Kidney tubule cell (primary cell): ENCODE data around the gene PTPRS.
"Not testable (repeated sequence)": the region's sequence is repeated elsewhere in the genome, so short reads cannot be mapped to it uniquely, and the experiment has no call there.

ENCODE experiments used
- DNase-seq: peaks from one replicate; pipeline ENCODE4 v3.0.0-alpha.2; 2018; ENCODE audit warnings: low spot score

PTPRS gene

DNA sequence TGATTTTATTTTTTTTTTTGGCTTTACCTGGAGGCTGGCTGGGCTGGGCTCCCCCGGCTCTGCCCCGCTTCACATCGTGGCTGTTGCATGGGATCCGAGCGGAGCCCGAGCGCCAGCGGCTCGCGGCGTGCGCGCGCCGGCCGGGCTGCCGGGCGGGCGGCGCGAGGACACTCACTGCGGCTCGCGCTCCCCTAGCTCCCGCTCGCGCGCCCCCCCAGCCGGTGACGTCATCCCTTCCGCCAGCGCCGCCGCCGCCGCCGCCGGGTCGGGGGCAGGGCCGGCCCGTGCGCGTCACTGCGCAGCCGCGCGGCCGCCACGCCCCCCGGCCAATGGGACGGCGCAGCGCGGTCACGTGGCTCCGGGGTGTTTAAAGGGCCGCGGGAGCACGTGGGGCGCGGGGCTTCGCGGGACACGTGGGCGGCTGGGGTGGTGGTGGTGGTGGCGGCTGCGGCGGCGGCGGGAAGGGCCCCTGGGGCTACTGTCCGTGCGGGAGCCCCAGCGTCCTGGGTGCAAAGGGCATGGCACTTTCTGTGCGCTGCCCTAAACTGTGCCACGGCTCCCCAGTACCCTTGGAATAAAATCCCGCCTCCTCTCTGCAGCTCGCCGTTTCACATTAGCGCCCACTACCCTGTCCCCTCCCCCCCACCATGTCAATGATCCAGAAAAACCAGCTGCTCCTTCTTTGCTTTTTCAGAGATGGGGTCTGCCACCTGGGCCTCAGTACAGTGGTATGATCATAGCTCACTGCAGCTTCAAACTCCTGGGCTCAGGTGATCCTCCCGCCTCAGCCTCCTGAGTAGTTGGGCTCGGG is at the start of gene PTPRS:
PTPRS (minus strand) TSS at position 176 of the 811 bp plus-strand sequence. CDS start 54,672 bp downstream, outside the sequence.
- DNase-seq = peak; percentile 68

DNA sequence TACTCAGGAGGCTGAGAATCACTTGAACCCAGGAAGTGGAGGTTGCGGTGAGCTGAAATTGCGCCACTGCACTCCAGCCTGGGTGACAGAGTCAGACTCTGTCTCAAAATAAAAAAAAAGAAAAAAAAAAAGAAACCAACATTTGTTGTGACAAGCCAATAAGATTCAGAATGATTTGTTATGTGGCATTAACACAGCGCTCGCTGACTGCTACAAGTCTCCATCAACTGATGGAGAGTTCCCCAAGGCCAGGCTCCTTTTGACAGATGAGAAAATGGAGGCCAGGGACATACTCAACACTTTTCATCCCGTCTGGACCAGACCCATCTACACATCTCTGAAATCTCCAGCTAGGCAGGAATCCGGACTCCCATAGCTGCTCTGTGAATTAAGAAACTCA is 48.7 kb upstream of the PTPRS start:
- no peak for DNase-seq

DNA sequence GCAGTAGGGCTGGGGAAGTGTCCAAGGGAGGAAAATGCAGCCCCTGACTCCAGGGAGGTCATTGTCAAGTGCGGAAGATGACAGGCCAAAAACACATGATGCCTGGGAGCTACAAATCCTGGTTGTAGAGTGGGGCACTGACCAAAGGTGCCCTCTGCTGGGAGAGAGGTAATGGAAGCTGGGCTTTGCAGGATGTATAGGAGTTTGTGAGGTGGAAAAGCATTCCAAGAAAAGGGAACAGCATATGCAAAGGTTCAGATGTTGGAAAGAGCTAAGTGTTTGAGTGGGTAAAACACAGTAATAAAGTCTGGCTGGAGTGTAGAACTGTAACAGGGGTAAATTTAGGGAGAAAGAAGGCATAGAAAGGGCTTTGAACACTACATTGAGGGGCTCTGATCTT is 46.9 kb upstream of the PTPRS start:
- DNase-seq = no peak

DNA sequence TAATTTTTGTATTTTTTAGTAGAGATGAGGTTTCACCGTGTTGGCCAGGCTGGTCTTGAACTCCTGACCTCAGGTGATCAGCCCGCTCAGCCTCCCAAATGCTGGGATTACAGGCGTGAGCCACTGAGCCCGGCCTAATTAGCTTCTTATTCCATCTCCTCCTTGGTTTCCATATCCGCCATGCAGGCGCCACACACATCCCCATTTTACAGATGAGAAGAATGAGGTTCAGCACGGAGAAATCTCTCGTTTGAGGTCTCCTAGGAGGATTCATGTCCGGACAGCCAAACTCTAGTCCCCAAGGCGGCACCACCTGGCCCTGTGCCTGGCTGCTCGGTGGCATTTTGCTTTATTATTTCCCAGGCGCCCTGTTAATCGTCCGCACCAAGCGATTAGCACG is 46.2 kb upstream of the PTPRS start:
- no peak for DNase-seq

DNA sequence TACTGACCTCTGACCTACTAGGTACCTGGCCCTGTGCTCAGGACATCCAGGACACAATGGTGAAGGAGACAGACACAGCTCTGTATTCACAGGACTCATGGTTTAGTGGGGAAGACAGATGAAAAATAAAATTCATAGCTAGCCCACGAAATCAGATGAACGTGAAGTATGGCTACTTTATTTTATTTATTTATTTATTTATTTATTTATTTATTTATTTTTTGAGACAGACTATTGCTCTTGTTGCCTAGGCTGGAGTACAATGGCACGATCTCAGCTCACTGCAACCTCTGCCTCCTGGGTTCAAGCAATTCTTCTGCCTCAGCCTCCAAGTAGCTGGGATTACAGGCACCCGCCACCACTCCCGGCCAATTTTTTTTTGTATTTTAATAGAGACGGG is 40.6 kb upstream of the PTPRS start:
- not testable (repeated sequence) for DNase-seq

DNA sequence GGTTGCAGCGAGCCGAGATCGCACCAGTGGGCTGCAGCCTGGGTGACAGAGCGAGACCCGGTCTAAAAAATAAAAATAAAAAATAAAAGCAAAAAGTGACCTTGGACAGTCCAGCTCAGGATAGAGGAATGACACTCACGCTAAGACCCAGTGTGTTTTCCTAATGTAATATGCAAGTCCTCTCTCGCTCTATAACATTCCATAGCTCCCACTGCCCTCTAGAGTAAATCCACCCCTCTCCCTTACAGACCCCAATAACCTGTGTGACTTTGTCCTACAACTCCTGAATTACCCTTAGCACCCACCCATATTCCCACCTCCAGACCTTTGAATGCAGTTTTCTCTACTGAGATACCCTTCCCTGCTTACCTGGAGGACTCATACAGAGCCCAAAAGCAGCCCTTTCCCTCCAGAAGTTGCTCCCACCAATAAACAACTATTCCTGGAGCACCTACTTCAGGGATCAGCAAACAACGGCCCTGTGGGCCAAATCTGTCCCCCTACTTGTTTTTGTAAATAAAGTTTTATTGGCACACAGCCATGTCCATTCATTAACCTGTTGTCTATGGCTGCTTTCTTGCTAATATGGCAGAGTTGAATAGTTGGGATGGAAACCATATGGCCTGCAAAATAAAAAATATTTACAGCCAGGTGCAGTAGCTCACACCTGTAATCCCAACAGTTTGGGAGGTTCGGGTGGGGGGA is 39.8 kb upstream of the PTPRS start:
- DNase-seq = no peak

DNA sequence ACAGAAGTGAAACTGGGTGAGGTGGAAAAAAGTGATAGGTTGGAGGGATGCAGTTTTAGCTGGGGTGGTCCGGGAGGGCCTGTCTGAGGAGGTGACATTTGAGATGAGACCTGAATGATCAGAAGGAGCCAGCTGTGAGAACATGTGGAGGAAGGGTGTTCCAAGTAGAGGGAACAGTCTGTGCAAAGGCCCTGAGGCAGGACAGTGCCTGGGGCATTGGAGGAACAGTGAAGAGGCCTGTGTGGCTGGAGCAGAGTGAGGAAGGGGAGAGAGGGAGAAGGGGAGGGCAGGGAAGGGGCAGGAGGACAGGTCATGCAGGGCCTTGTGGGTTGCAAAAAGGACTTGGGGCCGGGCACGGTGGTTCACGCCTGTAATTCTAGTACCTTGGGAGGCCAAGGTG is 36.3 kb upstream of the PTPRS start:
- no peak for DNase-seq

DNA sequence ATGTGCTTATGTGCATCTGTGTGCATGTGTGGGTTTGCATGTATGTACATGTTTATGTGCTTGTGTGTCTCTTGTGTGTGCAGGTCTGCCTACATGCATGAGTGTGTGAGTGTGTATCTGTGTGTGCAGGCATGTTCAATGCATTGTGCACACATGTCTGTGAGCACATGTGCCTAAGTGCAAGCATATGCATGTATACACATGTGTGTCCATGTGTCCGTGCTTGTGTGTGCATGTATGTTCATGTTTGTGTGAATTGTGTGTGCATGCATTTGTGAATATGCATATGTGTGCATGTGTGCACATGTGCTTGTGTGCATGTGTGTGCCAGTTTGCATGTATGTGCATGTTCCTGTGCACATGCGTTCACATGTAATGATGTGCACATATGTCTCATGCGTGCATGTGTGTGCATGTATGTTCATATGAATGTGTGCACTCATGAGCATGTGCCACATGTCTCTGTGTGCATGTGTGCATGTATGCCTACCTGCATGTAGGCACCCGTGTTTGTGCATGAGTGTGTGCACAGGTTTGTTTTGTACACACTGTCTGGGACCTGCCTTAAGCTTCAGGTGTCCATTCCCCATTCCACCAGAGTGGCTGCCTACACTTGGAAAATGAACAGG is 32.1 kb upstream of the PTPRS start:
- no peak for DNase-seq

DNA sequence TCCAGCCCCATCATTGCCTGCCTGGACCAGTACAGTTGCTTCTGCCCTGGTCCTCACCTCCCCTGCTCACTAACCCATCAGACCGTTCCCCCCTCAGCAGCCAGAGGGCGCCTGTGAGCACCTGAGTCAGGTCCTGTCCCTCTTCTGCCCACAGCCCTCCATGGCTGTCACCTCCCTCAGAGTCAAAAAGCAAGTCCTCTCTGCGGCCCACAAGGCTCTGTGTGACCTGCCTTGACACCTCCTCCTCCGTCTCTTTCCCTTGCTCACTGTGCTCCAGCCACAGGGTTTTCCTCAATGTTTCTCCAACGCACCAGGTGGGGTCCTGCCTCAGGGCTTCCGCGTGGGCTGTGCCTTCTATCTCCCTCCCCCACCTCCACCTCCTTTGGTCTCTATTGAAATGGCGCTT is 29.4 kb upstream of the PTPRS start:
- peak; percentile 36 for DNase-seq

DNA sequence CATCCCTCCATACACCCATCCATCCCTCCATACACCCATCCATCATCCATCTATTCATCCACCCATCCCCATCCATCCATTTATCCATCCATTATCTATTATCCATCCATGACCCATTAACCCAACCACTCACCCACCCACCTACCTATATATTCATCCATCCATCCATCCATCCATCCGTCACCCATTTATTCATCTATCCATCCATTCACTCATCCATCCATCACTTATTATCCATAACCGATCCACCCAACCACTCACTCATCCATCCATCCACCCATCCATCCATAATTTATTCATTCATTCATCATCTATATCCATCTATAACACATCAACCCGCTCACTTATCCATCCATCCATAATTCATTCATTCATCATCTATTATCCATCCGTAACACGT is 28.7 kb upstream of the PTPRS start:
- no peak for DNase-seq

DNA sequence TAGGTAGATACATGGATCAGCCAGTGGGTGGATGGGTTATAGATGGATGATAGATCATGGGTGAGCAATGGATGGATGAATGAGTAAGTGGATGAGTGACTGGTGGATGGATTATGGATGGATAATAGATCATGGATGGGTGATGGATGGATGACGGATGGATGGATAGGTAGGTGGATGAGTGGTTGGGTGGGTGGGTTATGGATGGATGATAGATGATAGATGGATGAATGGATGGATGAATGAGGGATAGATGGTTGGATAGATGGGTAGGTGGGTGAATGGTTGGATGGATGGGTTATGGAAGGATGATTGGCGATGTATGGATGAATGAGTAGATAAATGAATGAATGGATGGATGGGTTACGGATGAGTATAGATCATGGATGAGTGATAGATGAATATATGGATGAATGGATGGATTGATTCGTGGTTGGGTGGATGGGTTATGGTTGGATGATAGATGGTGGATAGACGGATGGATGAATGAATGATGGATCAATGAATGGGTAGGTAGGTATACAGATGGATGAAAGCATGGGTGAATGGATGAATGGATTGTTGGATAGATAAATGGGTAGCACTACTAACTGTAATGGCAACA is 27.0 kb upstream of the PTPRS start:
- DNase-seq = no peak

DNA sequence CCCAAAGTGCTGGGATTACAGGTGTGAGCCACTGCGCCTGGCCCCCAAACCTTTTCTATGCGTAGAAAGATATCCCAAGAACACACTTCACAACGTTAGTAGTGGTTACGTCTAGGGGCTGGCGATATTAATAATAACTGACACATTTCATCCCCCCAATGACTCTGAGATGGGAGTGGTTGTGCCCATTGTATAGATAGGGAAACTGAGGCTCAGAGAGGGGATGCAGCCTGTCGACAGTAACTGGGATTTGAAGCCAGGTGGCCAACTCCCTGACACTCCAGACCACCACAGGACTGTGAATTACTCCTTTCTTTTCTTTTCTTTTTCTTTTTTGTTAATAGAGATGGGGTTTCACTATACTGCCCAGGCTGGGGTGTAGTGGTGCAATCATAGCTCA is 25.3 kb upstream of the PTPRS start:
- no peak for DNase-seq

DNA sequence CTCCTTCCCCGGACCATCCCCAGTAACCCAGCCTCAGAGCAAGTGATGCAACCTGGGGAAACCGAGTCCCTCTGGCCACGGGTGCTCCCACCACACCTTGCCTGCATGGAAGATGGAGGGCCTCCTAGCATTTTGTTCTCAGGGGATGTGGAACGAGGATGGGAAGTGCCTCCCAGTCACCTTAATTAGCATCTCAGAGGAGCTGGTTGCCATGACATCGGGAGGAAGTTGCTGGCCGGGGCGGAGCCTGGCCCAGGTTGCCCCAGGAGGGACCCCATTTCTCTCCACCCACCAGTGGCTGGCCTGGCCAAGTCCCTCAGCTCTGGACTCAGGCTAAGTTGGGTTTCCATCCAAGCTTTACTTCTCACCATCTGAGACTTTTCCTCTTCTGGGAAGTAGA is 24.1 kb upstream of the PTPRS start:
- DNase-seq = no peak

DNA sequence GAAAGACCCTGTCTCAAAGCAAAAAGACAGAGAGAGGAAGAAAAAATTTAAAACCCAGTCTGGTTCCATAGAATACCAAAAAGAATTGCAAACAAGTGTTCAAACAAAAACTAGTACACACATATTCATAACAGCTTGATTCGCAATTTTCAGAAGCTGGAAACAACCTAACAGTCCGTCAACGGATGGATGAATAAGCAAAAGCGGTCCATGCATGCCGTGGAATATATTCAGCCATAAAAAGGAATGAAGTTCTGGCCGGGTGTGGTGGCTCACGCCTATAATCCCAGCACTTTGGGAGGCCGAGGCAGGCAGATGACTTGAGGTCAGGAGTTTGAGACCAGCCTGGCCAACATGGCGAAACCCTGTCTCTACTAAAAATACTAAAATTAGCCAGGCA is 21.2 kb upstream of the PTPRS start:
- DNase-seq = not testable (repeated sequence)

DNA sequence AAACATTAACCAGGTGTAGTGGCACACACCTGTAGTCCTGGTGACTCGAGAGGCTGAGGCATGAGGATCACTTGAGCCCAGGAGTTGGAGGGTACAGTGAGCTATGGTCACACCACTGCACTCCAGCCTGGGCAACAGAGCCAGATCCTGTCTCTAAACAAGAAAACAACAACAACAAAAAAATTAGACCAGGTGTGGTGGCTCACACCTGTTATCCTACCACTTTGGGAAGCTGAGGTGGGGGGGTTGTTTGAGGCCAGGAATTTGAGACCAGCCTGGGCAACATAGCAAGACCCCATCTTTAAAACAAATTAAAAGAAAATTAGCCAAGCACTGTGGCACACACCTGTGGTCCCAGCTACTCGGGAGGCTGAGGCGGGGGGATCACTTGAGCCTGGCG is 20.8 kb upstream of the PTPRS start:
- DNase-seq = no peak

DNA sequence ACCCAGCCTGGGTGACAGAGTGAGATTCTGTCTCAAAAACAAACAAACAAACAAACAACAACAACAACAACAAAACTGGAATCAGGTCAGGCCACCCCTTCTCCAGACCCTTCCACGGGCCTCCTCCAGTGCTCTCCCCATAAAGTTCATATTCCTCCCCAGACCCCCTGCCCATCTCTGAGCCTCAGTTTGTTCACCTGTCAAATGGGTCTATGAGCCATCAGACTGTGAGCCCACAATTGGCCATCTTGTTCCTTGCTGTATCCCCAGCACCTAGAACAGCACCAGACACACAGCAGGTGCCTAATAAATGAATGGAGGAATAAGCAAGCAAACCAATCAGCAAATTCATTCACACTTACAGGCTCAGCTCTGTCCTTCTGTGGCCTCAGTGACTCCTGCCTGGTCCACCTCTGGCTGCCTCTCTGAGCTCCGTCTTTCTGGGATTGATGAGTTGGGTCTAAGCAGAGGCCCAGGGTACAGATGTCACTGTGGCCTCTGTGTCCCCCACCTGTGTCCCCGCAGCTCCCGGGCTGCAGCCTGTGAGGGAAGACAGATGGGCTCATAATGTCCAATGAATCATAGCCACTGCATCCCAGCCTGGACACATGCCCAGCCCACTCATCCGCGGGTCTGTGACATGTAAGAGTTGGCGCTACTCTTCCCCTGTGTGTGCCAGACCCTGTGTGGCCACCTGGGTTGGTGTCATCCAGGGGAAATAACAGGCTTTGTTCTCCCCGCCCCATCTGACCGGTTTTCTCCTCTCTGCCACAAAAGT is 19.6 kb upstream of the PTPRS start:
- peak; percentile 61 for DNase-seq

DNA sequence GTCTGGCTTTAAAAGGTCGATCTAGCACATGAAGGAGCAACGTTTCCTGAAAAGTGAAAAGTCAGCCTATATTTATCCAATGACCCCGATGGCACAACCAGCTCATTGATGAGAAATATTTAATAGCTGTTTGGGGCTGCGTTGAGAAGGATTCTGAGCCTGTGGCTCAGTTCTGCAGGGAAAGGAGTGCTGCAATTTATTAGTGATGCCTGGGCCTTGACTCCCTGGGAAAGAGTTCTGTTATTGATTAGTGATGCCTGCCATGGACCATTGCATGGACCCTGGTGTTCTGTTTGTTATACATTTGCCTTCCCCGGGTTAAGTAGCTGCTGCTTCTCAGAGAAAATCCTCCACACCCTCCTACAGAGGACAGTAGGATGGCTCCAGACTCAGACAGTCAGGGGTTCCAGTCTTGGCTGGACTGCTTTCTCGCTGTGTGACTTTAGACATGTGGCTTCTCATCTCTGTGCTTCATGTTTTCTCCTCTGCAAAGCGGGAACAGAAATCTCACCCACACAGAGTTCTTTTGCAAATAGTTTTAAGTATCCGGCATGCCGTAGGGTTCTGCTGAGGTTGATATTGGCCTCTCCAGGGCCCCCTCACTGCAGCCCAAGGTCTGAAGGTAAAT is 17.7 kb upstream of the PTPRS start:
- DNase-seq = no peak

DNA sequence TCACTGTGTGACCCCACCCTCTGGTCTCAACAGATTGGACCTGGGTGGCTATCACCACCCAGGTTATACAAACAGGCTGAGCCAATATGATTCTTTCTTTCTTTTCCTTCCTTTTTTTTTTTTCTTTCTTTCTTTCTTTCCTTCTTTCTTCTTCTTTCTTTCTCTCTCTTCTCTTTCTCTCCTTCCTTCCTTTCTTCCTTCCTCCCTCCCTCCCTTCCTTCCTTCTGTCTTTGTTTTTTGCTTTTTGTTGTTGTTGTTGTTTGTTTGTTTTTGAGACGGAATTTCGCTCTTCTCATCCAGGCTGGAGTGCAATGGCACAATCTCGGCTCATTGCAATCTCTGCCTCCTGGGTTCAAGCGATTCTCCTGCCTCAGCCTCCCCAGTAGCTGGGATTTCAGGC is 17.0 kb upstream of the PTPRS start:
- DNase-seq = no peak

DNA sequence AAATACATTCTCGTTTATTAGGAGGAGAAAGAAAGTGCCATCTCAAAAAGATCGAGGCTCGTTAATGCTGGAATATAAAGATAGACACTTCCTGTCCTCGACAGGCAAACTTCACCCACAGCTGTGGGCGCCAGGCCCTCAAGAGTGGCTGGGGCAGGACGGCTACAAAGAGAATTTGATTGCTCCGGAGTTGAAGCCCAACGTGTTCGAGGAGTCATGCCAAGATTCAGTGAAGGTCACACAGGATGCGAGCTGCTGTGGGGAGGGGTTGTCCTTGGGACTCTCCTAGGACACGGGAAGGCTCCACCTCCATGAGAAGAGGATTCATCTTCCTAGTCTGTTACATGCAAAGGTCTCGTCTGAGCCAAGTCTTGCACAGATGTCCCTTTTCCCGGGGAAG is 16.3 kb upstream of the PTPRS start:
- no peak for DNase-seq

DNA sequence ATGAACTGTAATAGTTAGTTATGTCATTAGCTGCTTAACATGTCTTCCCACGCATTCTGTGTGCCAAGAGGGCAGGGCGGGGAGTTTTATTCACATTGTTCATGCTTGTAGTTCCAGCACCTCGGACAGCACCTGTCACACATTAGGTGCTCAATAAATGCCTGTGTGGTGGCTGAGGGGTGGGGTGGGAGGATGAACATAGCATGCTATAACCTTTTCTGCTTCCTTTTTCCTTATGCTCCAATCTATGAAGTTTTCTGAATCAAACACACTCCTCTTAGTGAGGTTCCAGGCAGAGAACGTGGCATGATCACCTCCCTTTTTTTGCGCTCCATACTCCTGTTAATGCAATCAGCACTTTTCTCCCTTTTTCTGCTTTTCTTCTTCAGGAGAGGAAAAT is 15.8 kb upstream of the PTPRS start:
- DNase-seq = no peak

DNA sequence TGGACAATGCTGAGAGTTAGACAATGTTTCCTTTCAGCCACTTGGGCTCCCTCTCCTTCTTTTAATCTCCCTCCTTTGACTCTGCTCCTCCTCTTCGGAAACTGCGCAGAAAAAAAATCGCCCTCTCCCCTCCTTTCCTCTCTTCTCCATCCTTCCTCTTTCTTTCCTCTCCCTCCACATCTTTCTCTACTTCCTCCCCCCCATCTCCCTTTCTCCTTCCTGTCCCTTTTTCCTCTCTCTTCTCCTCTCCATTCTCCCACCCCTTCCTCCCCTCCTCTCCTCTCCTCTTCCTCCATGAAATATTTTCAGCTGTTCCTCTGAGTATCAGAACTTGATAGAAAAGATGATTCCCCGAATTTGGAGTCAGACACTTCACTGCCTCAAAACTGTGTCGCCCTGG is 15.1 kb upstream of the PTPRS start:
- no peak for DNase-seq

DNA sequence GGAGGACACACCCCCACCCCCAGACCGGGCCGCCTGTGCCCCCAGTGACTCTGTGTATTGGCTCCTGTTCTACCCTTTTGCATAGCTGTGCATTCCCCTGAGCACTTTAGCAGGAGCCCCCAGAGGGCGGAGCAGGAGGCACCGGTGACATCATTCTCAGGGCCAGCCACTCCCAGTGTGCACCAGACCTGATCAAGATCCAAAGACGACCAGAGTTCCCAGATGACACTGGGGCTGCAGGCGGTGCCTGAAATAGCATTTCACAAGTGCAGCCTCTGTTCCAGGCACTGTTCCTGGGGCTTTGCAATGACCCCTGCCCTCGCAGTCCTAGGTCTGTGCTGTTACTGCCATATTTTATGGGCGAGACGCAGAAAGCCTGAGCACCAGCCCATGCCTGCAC is 14.5 kb upstream of the PTPRS start:
- no peak for DNase-seq
